ENCODE results near the gene BICDL2.

BICDL2 gene

DNA sequence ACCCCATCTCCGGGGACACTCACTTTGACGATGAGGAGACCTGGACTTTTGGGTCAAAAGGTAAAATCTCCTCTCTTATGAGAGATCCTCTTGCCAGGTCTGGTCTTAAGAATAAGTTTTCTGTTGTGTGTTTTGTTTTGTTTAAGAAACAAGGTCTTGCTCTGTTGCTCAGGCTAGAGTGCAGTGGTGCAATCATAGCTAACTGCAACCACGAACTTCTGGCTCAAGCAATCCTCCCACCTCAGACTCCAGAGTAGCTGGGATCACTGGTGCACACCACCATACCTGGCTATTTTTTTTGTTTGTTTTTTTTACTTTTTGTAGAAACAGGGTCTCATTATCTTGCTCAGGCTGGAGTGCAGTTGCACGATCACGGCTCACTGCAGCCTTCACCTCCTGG is 13.7 kb upstream of the BICDL2 start:
- ATAC-seq, result no peak
- TF ChIP-seq ZFP30 (CRISPR knock-in tag; IDR thresholded peaks at IDR 0.05), result no peak
- TF ChIP-seq SNAI2 (CRISPR knock-in tag; IDR thresholded peaks at IDR 0.05), result no peak
- TF ChIP-seq ZNF70 (CRISPR knock-in tag; IDR thresholded peaks at IDR 0.05), result no peak
- TF ChIP-seq RARB (CRISPR knock-in tag; IDR thresholded peaks at IDR 0.05), result no peak
- no peak for TF ChIP-seq TCF4 (CRISPR knock-in tag; IDR thresholded peaks at IDR 0.05; ENCODE audit: borderline replicate concordance)
- TF ChIP-seq GLIS3 (CRISPR knock-in tag; IDR thresholded peaks at IDR 0.05), result no peak
- TF ChIP-seq, protein P1, sequence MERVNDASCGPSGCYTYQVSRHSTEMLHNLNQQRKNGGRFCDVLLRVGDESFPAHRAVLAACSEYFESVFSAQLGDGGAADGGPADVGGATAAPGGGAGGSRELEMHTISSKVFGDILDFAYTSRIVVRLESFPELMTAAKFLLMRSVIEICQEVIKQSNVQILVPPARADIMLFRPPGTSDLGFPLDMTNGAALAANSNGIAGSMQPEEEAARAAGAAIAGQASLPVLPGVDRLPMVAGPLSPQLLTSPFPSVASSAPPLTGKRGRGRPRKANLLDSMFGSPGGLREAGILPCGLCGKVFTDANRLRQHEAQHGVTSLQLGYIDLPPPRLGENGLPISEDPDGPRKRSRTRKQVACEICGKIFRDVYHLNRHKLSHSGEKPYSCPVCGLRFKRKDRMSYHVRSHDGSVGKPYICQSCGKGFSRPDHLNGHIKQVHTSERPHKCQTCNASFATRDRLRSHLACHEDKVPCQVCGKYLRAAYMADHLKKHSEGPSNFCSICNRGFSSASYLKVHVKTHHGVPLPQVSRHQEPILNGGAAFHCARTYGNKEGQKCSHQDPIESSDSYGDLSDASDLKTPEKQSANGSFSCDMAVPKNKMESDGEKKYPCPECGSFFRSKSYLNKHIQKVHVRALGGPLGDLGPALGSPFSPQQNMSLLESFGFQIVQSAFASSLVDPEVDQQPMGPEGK (CRISPR knock-in tag; IDR thresholded peaks at IDR 0.05; ENCODE audit: borderline replicate concordance), result no peak
- no peak for TF ChIP-seq ZNF565 (CRISPR knock-in tag; conservative IDR thresholded peaks at IDR 0.05; ENCODE audit: low read depth)
- no peak for TF ChIP-seq CSDC2 (CRISPR knock-in tag; IDR thresholded peaks at IDR 0.05)
- no peak for TF ChIP-seq ISL1 (CRISPR knock-in tag; IDR thresholded peaks at IDR 0.05)
- TF ChIP-seq, protein P2, sequence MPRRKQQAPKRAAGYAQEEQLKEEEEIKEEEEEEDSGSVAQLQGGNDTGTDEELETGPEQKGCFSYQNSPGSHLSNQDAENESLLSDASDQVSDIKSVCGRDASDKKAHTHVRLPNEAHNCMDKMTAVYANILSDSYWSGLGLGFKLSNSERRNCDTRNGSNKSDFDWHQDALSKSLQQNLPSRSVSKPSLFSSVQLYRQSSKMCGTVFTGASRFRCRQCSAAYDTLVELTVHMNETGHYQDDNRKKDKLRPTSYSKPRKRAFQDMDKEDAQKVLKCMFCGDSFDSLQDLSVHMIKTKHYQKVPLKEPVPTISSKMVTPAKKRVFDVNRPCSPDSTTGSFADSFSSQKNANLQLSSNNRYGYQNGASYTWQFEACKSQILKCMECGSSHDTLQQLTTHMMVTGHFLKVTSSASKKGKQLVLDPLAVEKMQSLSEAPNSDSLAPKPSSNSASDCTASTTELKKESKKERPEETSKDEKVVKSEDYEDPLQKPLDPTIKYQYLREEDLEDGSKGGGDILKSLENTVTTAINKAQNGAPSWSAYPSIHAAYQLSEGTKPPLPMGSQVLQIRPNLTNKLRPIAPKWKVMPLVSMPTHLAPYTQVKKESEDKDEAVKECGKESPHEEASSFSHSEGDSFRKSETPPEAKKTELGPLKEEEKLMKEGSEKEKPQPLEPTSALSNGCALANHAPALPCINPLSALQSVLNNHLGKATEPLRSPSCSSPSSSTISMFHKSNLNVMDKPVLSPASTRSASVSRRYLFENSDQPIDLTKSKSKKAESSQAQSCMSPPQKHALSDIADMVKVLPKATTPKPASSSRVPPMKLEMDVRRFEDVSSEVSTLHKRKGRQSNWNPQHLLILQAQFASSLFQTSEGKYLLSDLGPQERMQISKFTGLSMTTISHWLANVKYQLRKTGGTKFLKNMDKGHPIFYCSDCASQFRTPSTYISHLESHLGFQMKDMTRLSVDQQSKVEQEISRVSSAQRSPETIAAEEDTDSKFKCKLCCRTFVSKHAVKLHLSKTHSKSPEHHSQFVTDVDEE (CRISPR knock-in tag; IDR thresholded peaks at IDR 0.05), result no peak
- TF ChIP-seq ARNTL (CRISPR knock-in tag; IDR thresholded peaks at IDR 0.05; ENCODE audit: borderline replicate concordance, low read depth), result no peak
- TF ChIP-seq, protein P3, sequence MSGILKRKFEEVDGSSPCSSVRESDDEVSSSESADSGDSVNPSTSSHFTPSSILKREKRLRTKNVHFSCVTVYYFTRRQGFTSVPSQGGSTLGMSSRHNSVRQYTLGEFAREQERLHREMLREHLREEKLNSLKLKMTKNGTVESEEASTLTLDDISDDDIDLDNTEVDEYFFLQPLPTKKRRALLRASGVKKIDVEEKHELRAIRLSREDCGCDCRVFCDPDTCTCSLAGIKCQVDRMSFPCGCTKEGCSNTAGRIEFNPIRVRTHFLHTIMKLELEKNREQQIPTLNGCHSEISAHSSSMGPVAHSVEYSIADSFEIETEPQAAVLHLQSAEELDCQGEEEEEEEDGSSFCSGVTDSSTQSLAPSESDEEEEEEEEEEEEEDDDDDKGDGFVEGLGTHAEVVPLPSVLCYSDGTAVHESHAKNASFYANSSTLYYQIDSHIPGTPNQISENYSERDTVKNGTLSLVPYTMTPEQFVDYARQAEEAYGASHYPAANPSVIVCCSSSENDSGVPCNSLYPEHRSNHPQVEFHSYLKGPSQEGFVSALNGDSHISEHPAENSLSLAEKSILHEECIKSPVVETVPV (CRISPR knock-in tag; IDR thresholded peaks at IDR 0.05), result no peak
- no peak for TF ChIP-seq BACH2 (CRISPR knock-in tag; IDR thresholded peaks at IDR 0.05; ENCODE audit: borderline replicate concordance)
- TF ChIP-seq ZNF8 (CRISPR knock-in tag; IDR thresholded peaks at IDR 0.05), result no peak
- TF ChIP-seq PPARA (CRISPR knock-in tag; IDR thresholded peaks at IDR 0.05; ENCODE audit: borderline replicate concordance), result no peak
- TF ChIP-seq OSR1 (CRISPR knock-in tag; IDR thresholded peaks at IDR 0.05), result no peak
- no peak for TF ChIP-seq ZFP3 (CRISPR knock-in tag; IDR thresholded peaks at IDR 0.05)
- TF ChIP-seq, protein P4, sequence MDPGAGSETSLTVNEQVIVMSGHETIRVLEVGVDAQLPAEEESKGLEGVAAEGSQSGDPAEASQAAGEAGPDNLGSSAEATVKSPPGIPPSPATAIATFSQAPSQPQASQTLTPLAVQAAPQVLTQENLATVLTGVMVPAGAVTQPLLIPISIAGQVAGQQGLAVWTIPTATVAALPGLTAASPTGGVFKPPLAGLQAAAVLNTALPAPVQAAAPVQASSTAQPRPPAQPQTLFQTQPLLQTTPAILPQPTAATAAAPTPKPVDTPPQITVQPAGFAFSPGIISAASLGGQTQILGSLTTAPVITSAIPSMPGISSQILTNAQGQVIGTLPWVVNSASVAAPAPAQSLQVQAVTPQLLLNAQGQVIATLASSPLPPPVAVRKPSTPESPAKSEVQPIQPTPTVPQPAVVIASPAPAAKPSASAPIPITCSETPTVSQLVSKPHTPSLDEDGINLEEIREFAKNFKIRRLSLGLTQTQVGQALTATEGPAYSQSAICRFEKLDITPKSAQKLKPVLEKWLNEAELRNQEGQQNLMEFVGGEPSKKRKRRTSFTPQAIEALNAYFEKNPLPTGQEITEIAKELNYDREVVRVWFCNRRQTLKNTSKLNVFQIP (CRISPR knock-in tag; IDR thresholded peaks at IDR 0.05; ENCODE audit: borderline replicate concordance, low read depth), result no peak
- TF ChIP-seq ZC3H10 (CRISPR knock-in tag; IDR thresholded peaks at IDR 0.05), result no peak

DNA sequence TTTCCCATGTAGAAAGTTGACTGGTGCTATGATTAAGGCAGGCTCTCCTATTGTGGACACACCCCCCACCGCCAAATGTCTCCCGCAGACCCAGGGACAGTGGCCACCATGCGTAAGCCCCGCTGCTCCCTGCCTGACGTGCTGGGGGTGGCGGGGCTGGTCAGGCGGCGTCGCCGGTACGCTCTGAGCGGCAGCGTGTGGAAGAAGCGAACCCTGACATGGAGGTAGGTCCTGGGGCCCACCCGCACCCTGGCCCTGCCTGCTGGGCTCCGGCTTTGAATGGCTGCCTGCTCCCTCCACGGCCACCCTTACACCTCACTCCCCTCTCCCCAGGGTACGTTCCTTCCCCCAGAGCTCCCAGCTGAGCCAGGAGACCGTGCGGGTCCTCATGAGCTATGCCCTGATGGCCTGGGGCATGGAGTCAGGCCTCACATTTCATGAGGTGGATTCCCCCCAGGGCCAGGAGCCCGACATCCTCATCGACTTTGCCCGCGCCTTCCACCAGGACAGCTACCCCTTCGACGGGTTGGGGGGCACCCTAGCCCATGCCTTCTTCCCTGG is 13.3 kb upstream of the BICDL2 start:
- TF ChIP-seq ZC3H10 (CRISPR knock-in tag; IDR thresholded peaks at IDR 0.05) (no peak), CSDC2 (CRISPR knock-in tag; IDR thresholded peaks at IDR 0.05) (no peak), ZNF565 (CRISPR knock-in tag; conservative IDR thresholded peaks at IDR 0.05; ENCODE audit: low read depth) (no peak), BACH2 (CRISPR knock-in tag; IDR thresholded peaks at IDR 0.05; ENCODE audit: borderline replicate concordance) (no peak), ISL1 (CRISPR knock-in tag; IDR thresholded peaks at IDR 0.05) (no peak), ZNF70 (CRISPR knock-in tag; IDR thresholded peaks at IDR 0.05) (no peak), ARNTL (CRISPR knock-in tag; IDR thresholded peaks at IDR 0.05; ENCODE audit: borderline replicate concordance, low read depth) (no peak), SNAI2 (CRISPR knock-in tag; IDR thresholded peaks at IDR 0.05) (no peak), TOX (CRISPR knock-in tag; IDR thresholded peaks at IDR 0.05; ENCODE audit: borderline replicate concordance) (no peak), ESRRG (CRISPR knock-in tag; IDR thresholded peaks at IDR 0.05) (no peak), ZFP3 (CRISPR knock-in tag; IDR thresholded peaks at IDR 0.05) (no peak), RARB (CRISPR knock-in tag; IDR thresholded peaks at IDR 0.05) (no peak), TCF4 (CRISPR knock-in tag; IDR thresholded peaks at IDR 0.05; ENCODE audit: borderline replicate concordance) (no peak), ZFP30 (CRISPR knock-in tag; IDR thresholded peaks at IDR 0.05) (no peak)
- TF ChIP-seq, protein P3 (CRISPR knock-in tag; IDR thresholded peaks at IDR 0.05), result no peak
- TF ChIP-seq, protein P2 (CRISPR knock-in tag; IDR thresholded peaks at IDR 0.05), result no peak
- TF ChIP-seq, protein P4 (CRISPR knock-in tag; IDR thresholded peaks at IDR 0.05; ENCODE audit: borderline replicate concordance, low read depth), result no peak
- ATAC-seq, result no peak

Measured in SK-N-SH treated with all-trans-retinoic acid at 6 μM for 48 hours (cell line).